WERI-Rb-1 (cell line): ENCODE results near the gene HNRNPH1.
"Not testable (repeated sequence)": the region's sequence is repeated elsewhere in the genome, so short reads cannot be mapped to it uniquely, and the experiment has no call there.

Source experiments
- DNase-seq: peaks from one replicate; pipeline ENCODE4 v3.0.0-alpha.2; 2020
- H3K27ac ChIP-seq: fragments of 250-450 bp; sonication (Bioruptor Pico); 2 replicates; pipeline ENCODE4 v1.5.1; 2020; ENCODE audit warnings: mild to moderate bottlenecking, moderate library complexity
- H3K27me3 ChIP-seq: fragments of 250-450 bp; sonication (Bioruptor Pico); 2 replicates; pipeline ENCODE4 v1.5.1; 2021; ENCODE audit warnings: mild to moderate bottlenecking, low read depth, moderate library complexity; ENCODE audit not compliant: insufficient read depth, severe bottlenecking
- H3K36me3 ChIP-seq: fragments of 250-450 bp; sonication (Bioruptor Pico); 2 replicates; pipeline ENCODE4 v1.5.1; 2020; ENCODE audit warnings: mild to moderate bottlenecking, moderate library complexity
- H3K4me3 ChIP-seq: 2 replicates; pipeline ENCODE4 v1.5.1; 2011; ENCODE audit warnings: low read depth, mild to moderate bottlenecking, control low read depth, low read length
- H3K9me3 ChIP-seq: fragments of 250-450 bp; sonication (Bioruptor Pico); 2 replicates; pipeline ENCODE4 v1.5.1; 2021; ENCODE audit warnings: mild to moderate bottlenecking, moderate library complexity; ENCODE audit not compliant: severe bottlenecking
- CTCF ChIP-seq: IDR thresholded peaks from 2 replicates; pipeline ENCODE4 v1.5.1; 2011; ENCODE audit warnings: low read depth, mild to moderate bottlenecking, control low read depth, inconsistent platforms, low read length

Gene HNRNPH1

DNA sequence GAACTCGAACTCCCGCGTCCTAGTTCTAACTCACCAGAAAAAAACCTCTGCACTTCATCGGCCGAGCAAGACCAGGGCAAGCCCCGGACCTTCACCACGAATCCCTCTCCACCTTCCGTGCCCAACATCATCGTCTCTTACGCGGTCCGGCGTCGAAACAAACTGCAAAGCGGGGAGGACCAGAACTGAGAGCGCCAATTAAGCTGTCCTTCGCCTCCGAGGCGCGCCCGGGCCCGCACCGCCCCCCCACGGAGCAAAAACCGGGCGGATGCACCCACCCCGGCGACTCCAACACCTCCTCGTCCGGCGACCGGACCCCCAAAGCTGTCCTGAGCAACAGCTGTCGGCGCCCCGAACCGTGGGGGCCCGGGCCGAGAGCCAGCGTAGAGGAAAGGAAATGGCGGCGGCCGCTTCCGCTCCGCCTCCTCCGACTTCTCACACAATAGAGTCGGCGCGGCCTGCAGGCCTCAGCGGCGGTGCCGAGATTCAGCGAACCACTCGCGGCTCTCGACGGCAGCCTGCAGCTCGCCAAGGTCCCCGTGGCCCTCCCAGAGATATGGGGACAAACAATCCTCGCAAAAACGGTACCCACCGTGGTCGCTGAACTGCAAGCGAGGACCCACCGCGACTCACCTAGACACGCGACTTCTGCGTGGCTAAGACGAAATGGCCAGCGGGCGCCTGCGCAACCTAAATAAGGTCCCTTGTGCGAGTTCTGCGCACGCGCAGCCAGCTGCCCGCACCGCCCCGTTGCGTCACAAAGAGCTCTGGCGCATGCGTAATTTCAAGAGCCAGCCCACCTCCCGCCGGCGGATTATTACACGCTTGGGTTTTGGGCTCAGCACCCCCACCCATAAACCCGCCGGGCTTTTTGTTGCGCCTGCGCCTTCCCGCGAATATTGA, at the start of gene HNRNPH1:
Gene HNRNPH1 (minus strand): TSS at position 669 of the 903 bp plus-strand sequence. CDS start 538 bp downstream, at position 131.
- peak; percentile 95 for DNase-seq
- H3K9me3 ChIP-seq, result no peaks in the 10 kb centered on the region
- H3K36me3 ChIP-seq, result peaks cover 49% of the 10 kb centered on the region
- TF ChIP-seq CTCF, result no peak
- peak within 1 kb of the TSS; percentile 96 for H3K27ac ChIP-seq
- H3K27me3 ChIP-seq, result no peaks in the 10 kb centered on the region
- peak within 1 kb of the TSS; percentile 61 for H3K4me3 ChIP-seq

- peak; percentile 86 for TF ChIP-seq CTCF
- Histone ChIP-seq H3K27me3 (no peaks in the 10 kb centered on the region), H3K27ac (no peak overlapping the region), H3K4me3 (no peak overlapping the region), H3K36me3 (no peaks in the 10 kb centered on the region), H3K9me3 (no peaks in the 10 kb centered on the region)
- DNase-seq, result peak; percentile 42
Observed at GRCh38 chr5:179668391-179668790, 44.9 kb upstream of the HNRNPH1 start.

GRCh38 chr5:179661647-179662046, 38.2 kb upstream of the HNRNPH1 start:
- not testable (repeated sequence) for H3K27me3 ChIP-seq, DNase-seq, H3K36me3 ChIP-seq, H3K9me3 ChIP-seq, H3K4me3 ChIP-seq, H3K27ac ChIP-seq

GRCh38 chr5:179658179-179658856, 34.8 kb upstream of the HNRNPH1 start:
- H3K27me3 ChIP-seq, H3K9me3 ChIP-seq, H3K36me3 ChIP-seq, DNase-seq, H3K27ac ChIP-seq: not testable (repeated sequence)
- peak overlapping the region; percentile 40 for H3K4me3 ChIP-seq

GRCh38 chr5:179657302-179658178, 34.1 kb upstream of the HNRNPH1 start:
- H3K27me3 ChIP-seq, H3K36me3 ChIP-seq, H3K9me3 ChIP-seq, H3K4me3 ChIP-seq, H3K27ac ChIP-seq, DNase-seq: not testable (repeated sequence)

GRCh38 chr5:179653135-179653534, 29.7 kb upstream of the HNRNPH1 start:
- not testable (repeated sequence) for H3K9me3 ChIP-seq, DNase-seq, H3K27ac ChIP-seq, H3K27me3 ChIP-seq, H3K36me3 ChIP-seq, H3K4me3 ChIP-seq

- H3K27ac ChIP-seq, H3K4me3 ChIP-seq, DNase-seq, H3K36me3 ChIP-seq, H3K27me3 ChIP-seq, H3K9me3 ChIP-seq: not testable (repeated sequence)
Observed at GRCh38 chr5:179650245-179650644, 26.8 kb upstream of the HNRNPH1 start.

- H3K27ac ChIP-seq, H3K9me3 ChIP-seq, H3K4me3 ChIP-seq, H3K36me3 ChIP-seq, H3K27me3 ChIP-seq, DNase-seq: not testable (repeated sequence)
Observed at GRCh38 chr5:179649166-179649703, 25.8 kb upstream of the HNRNPH1 start.
